ENCODE data around the gene C17orf107. TPM values are rescaled to one million over a fixed set of nuclear protein-coding genes. Genes with fewer than 3 reads are reported as not detected.
"Not testable (repeated sequence)": the region's sequence is repeated elsewhere in the genome, so short reads cannot be mapped to it uniquely, and the experiment has no call there.

The C17orf107 gene
- total and polyA plus RNA-seq, 2 experiments from 2014 or later, result 8.8 to 9.1 TPM

DNA sequence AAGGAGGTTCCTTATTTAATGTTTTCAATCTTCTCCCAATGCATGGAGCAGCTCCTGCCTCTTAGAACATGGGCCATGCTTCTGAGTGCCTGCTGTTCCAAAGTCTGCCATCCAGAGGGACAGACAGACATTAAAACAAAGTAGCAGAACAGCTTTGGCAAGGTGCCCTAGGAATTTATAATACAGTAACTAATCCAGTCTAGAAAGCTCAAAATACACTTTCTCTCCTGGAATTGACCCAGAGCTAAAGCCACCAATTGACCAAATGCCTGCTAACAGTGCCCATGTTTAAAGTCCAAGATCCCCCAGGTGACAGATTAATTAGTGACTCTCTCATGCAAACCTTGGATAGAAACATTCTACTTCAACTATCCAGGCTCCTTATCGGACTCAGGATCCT is 14.7 kb downstream of the C17orf107 start:
- Histone ChIP-seq H3K79me2 (no peaks in the 10 kb centered on the region), H3K9me3 (ENCODE audit: low read depth) (no peaks in the 10 kb centered on the region), H4K20me1 (ENCODE audit: insufficient read depth, poor library complexity, severe bottlenecking) (no peaks in the 10 kb centered on the region), H3K27me3 (no peaks in the 10 kb centered on the region), H3K4me3 (no peak overlapping the region), H3K9me2 (replicated peaks; ENCODE audit: insufficient read depth) (no peaks in the 10 kb centered on the region), H3K36me3 (replicated peaks; ENCODE audit: insufficient read depth, low read depth) (no peaks in the 10 kb centered on the region), H2AFZ (no peak overlapping the region), H3K27ac (no peak overlapping the region), H3K4me1 (ENCODE audit: insufficient read depth) (peaks cover 6% of the 10 kb centered on the region), H3K4me2 (no peak overlapping the region)
- 67% methylated on average over 1 of the region's 1 CpG for WGBS (ENCODE audit: low lambda C conversion rate, missing lambda C conversion rate)
- TF ChIP-seq EZH2phosphoT487 (IDR thresholded peaks at IDR 0.05; ENCODE audit: low read depth, severe bottlenecking, unreplicated experiment) (no peak), CTCF (IDR thresholded peaks at IDR 0.05; ENCODE audit: poor library complexity) (no peak), EZH2 (IDR thresholded peaks at IDR 0.05; ENCODE audit: borderline replicate concordance) (no peak)
- no peak for DNase-seq (ENCODE audit: low spot score)

DNA sequence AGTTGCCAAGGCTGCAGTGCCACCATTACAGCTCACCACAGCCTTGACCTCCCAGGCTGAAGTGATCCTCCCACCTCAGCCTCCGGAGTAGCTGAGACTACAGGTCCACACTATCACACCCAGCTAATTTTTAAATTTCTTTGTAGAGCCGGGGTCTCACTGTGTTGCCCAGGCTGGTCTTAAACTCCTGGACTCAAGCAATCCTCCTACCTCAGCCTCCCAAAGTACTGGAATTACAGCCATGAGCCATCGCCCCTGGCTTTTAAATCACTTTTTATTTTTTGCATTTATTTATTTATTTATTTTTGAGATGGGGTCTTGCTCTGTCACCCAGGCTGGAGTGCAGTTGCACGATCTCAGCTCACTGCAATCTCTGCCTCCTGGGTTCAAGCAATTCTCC is 15.2 kb downstream of the C17orf107 start:
- not testable (repeated sequence) for H3K27me3 ChIP-seq; H2AFZ ChIP-seq; H3K9me2 ChIP-seq (replicated peaks; ENCODE audit: insufficient read depth); H3K27ac ChIP-seq; H3K4me3 ChIP-seq; H4K20me1 ChIP-seq (ENCODE audit: insufficient read depth, poor library complexity, severe bottlenecking); DNase-seq (ENCODE audit: low spot score); H3K4me2 ChIP-seq; H3K4me1 ChIP-seq (ENCODE audit: insufficient read depth); H3K79me2 ChIP-seq; H3K9me3 ChIP-seq (ENCODE audit: low read depth); H3K36me3 ChIP-seq (replicated peaks; ENCODE audit: insufficient read depth, low read depth)
- WGBS (ENCODE audit: low lambda C conversion rate, missing lambda C conversion rate), result 96% methylated on average over 4 of the region's 4 CpGs

GRCh38 chr17:4919511-4920047 is 20.2 kb downstream of the C17orf107 start:
- Histone ChIP-seq H3K4me2 (no peak overlapping the region), H4K20me1 (ENCODE audit: insufficient read depth, poor library complexity, severe bottlenecking) (no peaks in the 10 kb centered on the region), H3K36me3 (replicated peaks; ENCODE audit: insufficient read depth, low read depth) (no peaks in the 10 kb centered on the region), H3K9me2 (replicated peaks; ENCODE audit: insufficient read depth) (no peaks in the 10 kb centered on the region), H3K9me3 (ENCODE audit: low read depth) (no peaks in the 10 kb centered on the region), H3K27ac (peak overlapping the region; percentile 7), H2AFZ (no peak overlapping the region), H3K79me2 (no peaks in the 10 kb centered on the region), H3K4me3 (no peak overlapping the region), H3K4me1 (ENCODE audit: insufficient read depth) (no peaks in the 10 kb centered on the region), H3K27me3 (no peaks in the 10 kb centered on the region)
- 67% methylated on average over 8 of the region's 8 CpGs for WGBS (ENCODE audit: low lambda C conversion rate, missing lambda C conversion rate)
- no peak for TF ChIP-seq EZH2phosphoT487 (IDR thresholded peaks at IDR 0.05; ENCODE audit: low read depth, severe bottlenecking, unreplicated experiment)
- no peak for TF ChIP-seq CTCF (IDR thresholded peaks at IDR 0.05; ENCODE audit: poor library complexity)
- TF ChIP-seq EZH2 (IDR thresholded peaks at IDR 0.05; ENCODE audit: borderline replicate concordance), result no peak
- no peak for DNase-seq (ENCODE audit: low spot score)

- Histone ChIP-seq H3K9me2 (replicated peaks; ENCODE audit: insufficient read depth) (no peaks in the 10 kb centered on the region), H3K79me2 (no peaks in the 10 kb centered on the region), H2AFZ (no peak overlapping the region), H3K4me3 (no peak overlapping the region), H4K20me1 (ENCODE audit: insufficient read depth, poor library complexity, severe bottlenecking) (no peaks in the 10 kb centered on the region), H3K27me3 (no peaks in the 10 kb centered on the region), H3K27ac (no peak overlapping the region), H3K9me3 (ENCODE audit: low read depth) (no peaks in the 10 kb centered on the region), H3K4me1 (ENCODE audit: insufficient read depth) (no peaks in the 10 kb centered on the region), H3K36me3 (replicated peaks; ENCODE audit: insufficient read depth, low read depth) (no peaks in the 10 kb centered on the region), H3K4me2 (peak overlapping the region; percentile 18)
- DNase-seq (ENCODE audit: low spot score), result no peak
- WGBS (ENCODE audit: low lambda C conversion rate, missing lambda C conversion rate), result 85% methylated on average over 10 of the region's 10 CpGs
- TF ChIP-seq EZH2 (IDR thresholded peaks at IDR 0.05; ENCODE audit: borderline replicate concordance) (no peak), EZH2phosphoT487 (IDR thresholded peaks at IDR 0.05; ENCODE audit: low read depth, severe bottlenecking, unreplicated experiment) (no peak), CTCF (IDR thresholded peaks at IDR 0.05; ENCODE audit: poor library complexity) (no peak)
Measured at GRCh38 chr17:4920351-4921048, 21.2 kb downstream of the C17orf107 start.

All from hepatocyte (in vitro differentiated cells).